ENCODE data around the gene XRCC4.
"Not testable (repeated sequence)": the region's sequence is repeated elsewhere in the genome, so short reads cannot be mapped to it uniquely, and the experiment has no call there.

XRCC4 gene

GRCh38 chr5:83199126-83199525, 121.8 kb downstream of the XRCC4 start:
- no peak for DNase-seq

- DNase-seq, result no peak
Observed at GRCh38 chr5:83204651-83205050, 127.3 kb downstream of the XRCC4 start.

GRCh38 chr5:83209963-83210362, 132.6 kb downstream of the XRCC4 start:
- no peak for DNase-seq

DNA sequence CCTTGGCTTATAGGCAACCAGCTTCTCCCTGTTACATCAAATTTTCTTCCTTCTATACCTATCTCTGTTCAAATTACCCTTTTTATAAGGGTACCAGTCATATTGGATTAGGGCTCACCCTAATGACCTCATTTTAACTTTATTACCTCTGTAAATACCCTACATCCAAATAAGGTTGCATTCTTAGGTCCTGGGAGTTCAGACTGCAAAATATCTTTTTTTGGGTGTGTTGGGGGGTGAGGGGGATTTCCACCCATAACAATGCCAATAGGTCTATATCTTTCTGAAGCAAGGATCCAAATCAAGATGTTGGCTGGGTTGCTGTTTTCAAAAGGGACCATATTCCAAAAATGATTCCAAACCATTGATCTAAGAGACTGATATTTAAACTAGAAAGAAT, 141.7 kb downstream of the XRCC4 start:
- no peak for DNase-seq

DNA sequence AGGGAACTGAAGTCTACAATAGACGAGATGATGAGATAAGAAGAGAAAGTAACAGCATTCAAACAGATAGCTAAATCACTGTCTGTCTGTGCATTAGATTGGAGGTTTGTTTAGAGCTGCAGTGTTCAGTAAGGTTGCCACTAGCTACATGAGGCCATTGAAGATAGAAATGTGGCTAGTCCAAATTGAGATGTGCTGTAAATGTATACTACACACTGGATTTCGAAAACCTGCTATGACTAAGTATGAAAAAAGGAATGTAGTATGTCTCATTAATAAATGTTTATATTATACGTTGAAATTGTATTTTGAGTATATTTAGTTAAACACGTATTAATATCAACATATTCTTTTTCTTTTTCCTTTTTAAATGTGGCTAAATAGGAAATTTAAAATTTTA, 142.1 kb downstream of the XRCC4 start:
- DNase-seq, result no peak

- DNase-seq, result no peak
Observed at GRCh38 chr5:83220331-83220730, 143.0 kb downstream of the XRCC4 start.

GRCh38 chr5:83222906-83223305, 145.6 kb downstream of the XRCC4 start:
- no peak for DNase-seq

- no peak for DNase-seq
Observed at GRCh38 chr5:83227611-83228010, 150.3 kb downstream of the XRCC4 start.

GRCh38 chr5:83230511-83230910, 153.2 kb downstream of the XRCC4 start:
- no peak for DNase-seq

DNA sequence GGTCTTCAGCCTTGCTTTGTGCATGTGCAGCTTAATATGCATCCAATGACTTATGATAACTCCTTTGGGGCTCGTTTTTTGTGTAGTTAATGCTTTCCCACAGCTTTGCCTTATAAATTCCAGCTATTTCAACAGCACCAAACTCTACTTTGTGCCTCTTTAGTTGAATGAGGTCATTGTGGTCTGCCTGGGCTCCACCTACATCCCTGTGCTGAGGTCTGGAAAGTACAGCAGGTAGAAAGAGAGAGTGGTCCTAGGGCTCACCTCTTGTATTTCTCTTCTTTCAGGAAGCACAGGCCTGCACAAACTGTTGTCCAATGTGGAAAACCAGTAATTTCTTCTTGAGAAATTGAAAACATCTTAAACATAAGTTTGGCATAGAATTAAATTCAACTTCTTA, 167.2 kb downstream of the XRCC4 start:
- DNase-seq, result no peak

GRCh38 chr5:83245037-83245436, 167.7 kb downstream of the XRCC4 start:
- DNase-seq, result no peak

- DNase-seq, result no peak
Observed at GRCh38 chr5:83246071-83246470, 168.7 kb downstream of the XRCC4 start.

DNA sequence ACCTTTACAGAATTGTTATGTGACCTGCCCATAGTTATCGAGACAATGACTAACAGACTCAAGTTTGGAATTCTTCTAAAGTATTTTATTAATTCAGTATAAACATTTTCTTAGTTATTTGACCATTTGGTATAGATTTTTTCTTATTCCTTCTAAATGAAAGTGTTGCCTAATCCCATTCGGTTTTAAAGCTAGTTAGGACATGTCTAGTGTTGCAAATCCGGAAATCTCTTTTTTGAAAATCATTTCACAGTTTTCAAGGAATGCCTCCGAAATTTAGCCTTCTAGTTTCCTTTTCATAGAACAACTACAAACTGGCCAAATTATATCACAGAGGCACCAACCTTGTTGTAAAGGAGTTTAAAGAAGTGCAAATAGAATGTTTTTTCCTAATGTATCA, 171.8 kb downstream of the XRCC4 start:
- no peak for DNase-seq

- no peak for DNase-seq
Observed at GRCh38 chr5:83251849-83252248, 174.5 kb downstream of the XRCC4 start.

DNA sequence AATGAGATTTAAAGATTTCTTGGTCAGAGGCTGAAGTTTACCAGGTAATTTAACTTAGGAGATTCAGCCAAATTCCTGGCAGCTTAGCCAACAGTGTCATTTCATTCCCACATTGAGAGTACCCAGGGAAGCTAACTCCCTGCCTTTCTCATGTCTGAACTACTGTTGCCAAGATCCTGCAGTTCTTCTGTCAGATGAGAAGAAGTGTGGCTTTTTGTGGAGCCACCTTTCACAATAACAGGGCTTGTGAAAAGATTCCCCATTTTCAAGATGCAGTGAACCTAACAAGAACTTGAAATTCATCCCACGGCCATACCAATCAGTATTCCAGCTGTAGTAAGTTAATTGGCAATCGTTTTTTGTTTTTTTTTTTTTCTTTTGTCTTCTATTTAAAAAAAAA, 176.4 kb downstream of the XRCC4 start:
- no peak for DNase-seq

GRCh38 chr5:83255268-83255667, 177.9 kb downstream of the XRCC4 start:
- no peak for DNase-seq

- no peak for DNase-seq
Observed at GRCh38 chr5:83256091-83256780, 178.9 kb downstream of the XRCC4 start.

DNA sequence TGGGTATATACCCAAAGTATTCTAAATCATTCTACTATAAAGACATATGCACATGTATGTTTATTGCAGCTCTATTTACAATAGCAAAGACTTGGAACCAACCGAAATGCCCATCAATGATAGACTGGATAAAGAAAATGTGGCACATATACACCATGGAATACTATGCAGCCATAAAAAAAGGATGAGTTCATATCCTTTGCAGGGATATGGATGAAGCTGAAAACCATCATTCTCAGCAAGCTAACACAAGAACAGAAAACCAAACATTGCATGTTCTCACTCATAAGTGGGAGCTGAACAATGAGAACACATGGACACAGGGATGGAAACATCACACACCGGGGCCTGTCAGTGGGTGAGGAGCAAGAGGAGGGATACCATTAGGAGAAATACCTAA, 180.3 kb downstream of the XRCC4 start:
- DNase-seq, result not testable (repeated sequence)

DNA sequence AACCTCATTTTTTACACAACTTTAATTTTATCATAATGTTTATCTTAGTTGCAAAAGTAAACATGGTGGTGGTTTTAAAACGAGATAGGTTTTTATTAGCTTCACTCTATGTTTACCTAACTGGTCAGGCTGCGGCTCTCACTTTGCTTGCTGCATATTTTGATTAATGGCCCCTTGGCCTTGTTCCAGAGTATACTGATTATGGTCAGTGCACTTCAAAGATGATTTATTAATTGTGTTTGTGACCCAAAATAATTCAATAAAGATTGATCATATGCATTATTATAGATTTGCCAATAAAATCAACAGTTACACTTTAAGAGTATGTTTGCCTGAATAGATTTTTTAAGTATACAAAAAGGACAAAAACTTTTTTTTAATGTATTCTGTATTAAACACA, 188.0 kb downstream of the XRCC4 start:
- DNase-seq, result peak; percentile 3

DNA sequence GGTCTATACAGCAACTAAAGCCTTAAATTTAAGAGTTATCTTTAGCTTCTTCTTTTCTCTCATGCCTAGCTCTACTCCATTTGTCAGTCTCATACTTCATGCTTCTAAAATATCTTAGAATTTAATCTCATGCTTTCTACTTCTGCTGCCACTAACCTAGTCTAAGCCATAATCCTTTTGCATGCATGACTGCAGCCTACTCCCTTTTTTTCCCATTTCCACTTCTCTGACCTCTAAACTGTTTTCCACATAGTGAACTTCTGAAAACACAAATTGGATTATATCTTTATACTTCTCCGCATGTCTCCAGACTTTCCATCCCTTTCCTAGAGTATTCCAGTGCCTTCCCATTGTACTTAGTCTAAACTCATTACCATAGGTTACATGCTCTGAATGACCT, 193.0 kb downstream of the XRCC4 start:
- no peak for DNase-seq

DNA sequence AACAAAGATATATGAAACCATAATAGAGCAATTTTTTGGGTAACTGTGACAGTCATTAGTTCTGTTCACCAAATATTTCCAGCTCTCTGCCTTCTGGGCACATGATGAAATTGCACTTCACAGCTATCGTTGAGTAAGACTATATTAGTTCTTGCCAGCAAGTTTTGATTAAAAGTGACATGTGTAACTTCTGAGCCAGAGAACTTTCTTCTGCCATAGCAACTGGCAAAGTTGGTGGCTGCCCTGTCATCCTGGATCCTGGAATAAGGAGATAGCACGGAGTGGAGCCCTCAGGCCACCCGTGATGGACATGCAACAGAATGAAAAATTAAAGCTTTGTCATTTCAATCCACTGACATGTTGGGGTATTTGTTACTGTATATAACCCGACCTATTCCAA, 199.8 kb downstream of the XRCC4 start:
- no peak for DNase-seq

- DNase-seq, result no peak
Observed at GRCh38 chr5:83277953-83278352, 200.6 kb downstream of the XRCC4 start.

GRCh38 chr5:83281176-83281575, 203.8 kb downstream of the XRCC4 start:
- DNase-seq, result no peak

DNA sequence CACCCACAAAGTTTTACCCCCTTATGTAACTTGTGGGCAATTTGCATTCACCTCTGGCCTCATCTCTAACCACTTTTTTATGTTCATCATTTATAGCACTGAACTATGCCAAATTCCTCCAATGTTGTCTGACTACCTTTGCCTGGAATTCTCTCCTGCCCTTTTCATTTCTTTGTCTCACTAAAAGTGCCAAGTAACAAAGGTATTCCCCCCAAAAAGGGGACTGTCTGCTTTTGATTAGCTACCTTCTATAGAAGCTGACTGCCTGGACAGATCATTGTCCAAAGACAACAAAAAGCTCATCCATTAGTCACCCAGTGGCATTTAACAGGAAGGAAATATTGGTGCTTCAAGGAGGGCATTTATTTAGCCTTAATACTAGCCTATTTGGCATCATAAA, 204.3 kb downstream of the XRCC4 start:
- DNase-seq, result no peak

DNA sequence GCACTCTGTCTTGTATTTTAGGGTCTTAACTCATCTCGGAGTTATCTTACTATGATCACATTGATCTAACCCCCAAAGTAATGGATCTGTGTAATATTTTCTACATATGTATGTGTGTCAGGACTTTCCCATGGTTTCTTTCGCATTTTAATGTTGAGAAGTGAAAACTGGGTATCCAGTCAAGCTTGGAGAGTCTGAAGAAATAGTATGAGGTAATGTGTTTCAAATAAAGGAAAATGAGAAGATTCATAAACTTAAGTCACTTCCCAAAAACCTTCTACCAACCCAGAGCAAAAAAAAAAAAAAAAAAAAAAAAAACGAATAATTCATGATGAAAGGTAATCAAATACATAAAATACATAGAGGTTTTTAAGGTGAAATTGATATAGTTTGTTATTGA, 206.4 kb downstream of the XRCC4 start:
- no peak for DNase-seq

All from NCI-H187 treated with DMSO at 0.1 percent for 48 hours (cell line).